H1 (cell line): ENCODE data around the gene C19orf38. TPM values are rescaled to one million over a fixed set of nuclear protein-coding genes. Genes with fewer than 3 reads are reported as not detected.
A peak's percentile ranks its signal among the peaks of the same experiment; 100 is the strongest.

Experiments
- CTCF ChIA-PET: fragments of 300-600 bp; sonication (Branson Sonifier 250); formaldehyde crosslinking; loops from one replicate; lab custom pipeline; 2021; ENCODE audit not compliant: partially characterized antibody; lab: Charles Lee
- POLR2A ChIA-PET: fragments of 300-600 bp; sonication (Branson Sonifier 250); formaldehyde crosslinking; loops from one replicate; lab custom pipeline; 2021; ENCODE audit warnings: inconsistent platforms; ENCODE audit not compliant: partially characterized antibody; lab: Charles Lee
- DNase-seq, 2 experiments: peaks; one replicate each; pipeline versions ENCODE4 v3.0.0 to v3.0.0-alpha.2; 2010 to 2022; ENCODE audit warnings: low spot score in 2 of 2, low read depth in 1 of 2, mixed read lengths in 1 of 2
- FAIRE-seq: peaks from 2 replicates; lab custom pipeline; 2011; peaks lifted over from hg19 to GRCh38; lab: Jason Lieb, UNC
- H2AFZ ChIP-seq: 2 replicates; pipeline ENCODE4 v1.8.1; 2012; ENCODE audit warnings: low read length, inconsistent platforms
- H2AK5ac ChIP-seq: 2 replicates; pipeline ENCODE4 v1.6.1; 2013; ENCODE audit warnings: low read depth, low read length
- H2BK120ac ChIP-seq: replicated peaks from 2 replicates; pipeline ENCODE3; 2013; ENCODE audit warnings: low read depth, low read length, inconsistent platforms
- H2BK12ac ChIP-seq: 2 replicates; pipeline ENCODE4 v1.6.1; 2013; ENCODE audit warnings: low read depth, low read length
- H2BK15ac ChIP-seq: 2 replicates; pipeline ENCODE4 v1.6.1; 2013; ENCODE audit warnings: low read length
- H2BK20ac ChIP-seq: 2 replicates; pipeline ENCODE4 v1.6.1; 2013; ENCODE audit warnings: low read length
- H2BK5ac ChIP-seq: 2 replicates; pipeline ENCODE4 v1.6.1; 2013; ENCODE audit warnings: low read depth, low read length
- H3K14ac ChIP-seq: 2 replicates; pipeline ENCODE4 v1.6.1; 2013; ENCODE audit warnings: inconsistent platforms; ENCODE audit not compliant: insufficient read length
- H3K18ac ChIP-seq: 2 replicates; pipeline ENCODE4 v1.6.1; 2013; ENCODE audit warnings: low read length; ENCODE audit errors: extremely low read depth
- H3K23ac ChIP-seq: 2 replicates; pipeline ENCODE4 v1.6.1; 2013; ENCODE audit warnings: inconsistent platforms; ENCODE audit not compliant: insufficient read length
- H3K23me2 ChIP-seq: 2 replicates; pipeline ENCODE4 v1.6.1; 2013; ENCODE audit warnings: low read depth, low read length
- H3K27ac ChIP-seq: 2 replicates; pipeline ENCODE4 v1.6.1; 2011; ENCODE audit warnings: low read depth, low read length, inconsistent platforms
- H3K27me3 ChIP-seq, 4 experiments: replicated peaks in 1 of 4; 1 replicate in 1 of 4; 2 replicates in 3 of 4; pipeline versions ENCODE4 v1.6.1 to v1.8.1; 2011 to 2013; ENCODE audit warnings: low read length in 3 of 4, mild to moderate bottlenecking in 3 of 4, inconsistent platforms in 2 of 4, mixed read lengths in 2 of 4, moderate library complexity in 1 of 4; ENCODE audit not compliant: control insufficient read depth in 3 of 4, insufficient read depth in 3 of 4; ENCODE audit errors: extremely low read depth in 1 of 4
- H3K36me3 ChIP-seq, 4 experiments: 2 replicates each; pipeline versions ENCODE4 v1.6.1 to v1.8.1; 2011 to 2013; ENCODE audit warnings: mild to moderate bottlenecking in 4 of 4, low read length in 3 of 4, moderate library complexity in 2 of 4, control low read depth in 1 of 4, inconsistent platforms in 1 of 4; ENCODE audit not compliant: insufficient read depth in 4 of 4, control insufficient read depth in 2 of 4
- H3K4ac ChIP-seq: replicated peaks from 2 replicates; pipeline ENCODE3; 2013; ENCODE audit warnings: low read length, low read depth, mixed read lengths, inconsistent platforms; ENCODE audit not compliant: insufficient read length
- H3K4me1 ChIP-seq, 4 experiments: replicated peaks in 1 of 4; 1 replicate in 1 of 4; 2 replicates in 3 of 4; pipeline versions ENCODE4 v1.6.1 to v1.8.1; 2011 to 2013; ENCODE audit warnings: low read length in 3 of 4, inconsistent platforms in 2 of 4, mixed read lengths in 1 of 4; ENCODE audit not compliant: insufficient read depth in 4 of 4, control insufficient read depth in 3 of 4
- H3K4me2 ChIP-seq, 2 experiments: 2 replicates each; pipeline versions ENCODE4 v1.6.1 to v1.8.1; 2011 to 2013; ENCODE audit warnings: low read depth in 2 of 2, low read length in 2 of 2, control low read depth in 1 of 2, inconsistent platforms in 1 of 2, mild to moderate bottlenecking in 1 of 2; ENCODE audit not compliant: insufficient read depth in 1 of 2
- H3K4me3 ChIP-seq, 4 experiments: fragments of 200-600, 300-600 bp in 1 of 4; sonication (generic), shearing (Covaris generic), sonication (Bioruptor Twin) in 1 of 4; 2 replicates each; pipeline versions ENCODE4 v1.5.1 to v1.8.1; 2011 to 2016; ENCODE audit warnings: low read length in 4 of 4, low read depth in 3 of 4, control low read depth in 2 of 4, inconsistent platforms in 2 of 4, mild to moderate bottlenecking in 2 of 4, mixed read lengths in 1 of 4, moderate library complexity in 1 of 4; ENCODE audit not compliant: insufficient read depth in 2 of 4; ENCODE audit errors: extremely low read depth in 1 of 4
- H3K56ac ChIP-seq: replicated peaks from 2 replicates; pipeline ENCODE3; 2013; ENCODE audit warnings: low read depth, mild to moderate bottlenecking, mixed read lengths, low read length, inconsistent platforms; ENCODE audit not compliant: insufficient read length
- H3K79me1 ChIP-seq: 2 replicates; pipeline ENCODE4 v1.6.1; 2013; ENCODE audit warnings: low read depth, low read length, control low read depth
- H3K79me2 ChIP-seq, 2 experiments: 2 replicates each; pipeline versions ENCODE4 v1.6.1 to v1.8.1; 2012 to 2013; ENCODE audit warnings: low read length in 2 of 2, mild to moderate bottlenecking in 2 of 2, inconsistent platforms in 1 of 2; ENCODE audit not compliant: insufficient read depth in 2 of 2, control insufficient read depth in 1 of 2
- H3K9ac ChIP-seq, 4 experiments: replicated peaks in 1 of 4; 1 replicate in 1 of 4; 2 replicates in 3 of 4; pipeline versions ENCODE4 v1.6.1 to v1.8.1; 2011 to 2013; ENCODE audit warnings: low read depth in 3 of 4, low read length in 3 of 4, control low read depth in 2 of 4, mild to moderate bottlenecking in 2 of 4, moderate library complexity in 2 of 4, inconsistent platforms in 1 of 4; ENCODE audit errors: extremely low read depth in 1 of 4
- H3K9me3 ChIP-seq, 2 experiments: 2 replicates each; pipeline versions ENCODE4 v1.6.1 to v1.8.1; 2012 to 2013; ENCODE audit warnings: mild to moderate bottlenecking in 2 of 2, moderate library complexity in 2 of 2, control low read depth in 1 of 2, inconsistent platforms in 1 of 2, low read depth in 1 of 2, low read length in 1 of 2, mixed read lengths in 1 of 2; ENCODE audit not compliant: insufficient read depth in 2 of 2
- H4K20me1 ChIP-seq, 2 experiments: replicated peaks in 1 of 2; 2 replicates each; pipeline versions ENCODE3 to v1.8.1; 2011 to 2013; ENCODE audit warnings: inconsistent platforms in 2 of 2, low read length in 2 of 2, mild to moderate bottlenecking in 1 of 2; ENCODE audit not compliant: insufficient read depth in 2 of 2, control insufficient read depth in 1 of 2
- H4K5ac ChIP-seq: 2 replicates; pipeline ENCODE4 v1.6.1; 2013; ENCODE audit warnings: low read length, low read depth, mixed read lengths, inconsistent platforms; ENCODE audit not compliant: insufficient read length
- H4K8ac ChIP-seq: 2 replicates; pipeline ENCODE4 v1.8.0; 2013; ENCODE audit warnings: mild to moderate bottlenecking, moderate library complexity, low read length, inconsistent platforms; ENCODE audit not compliant: insufficient read depth; ENCODE audit errors: extremely low read depth
- H4K91ac ChIP-seq: replicated peaks from 2 replicates; pipeline ENCODE3; 2013; ENCODE audit warnings: low read length, mixed read lengths, inconsistent platforms; ENCODE audit not compliant: insufficient read length
- CBX8 ChIP-seq: fragments of 300-800, 300-1000 bp; sonication (generic); IDR thresholded peaks from 2 replicates; pipeline ENCODE4 v1.7.1; 2016; ENCODE audit warnings: low read depth, low read length, borderline replicate concordance
- WGBS, 2 experiments: shearing (Covaris generic) in 1 of 2; methylation state at CpG; one replicate each; pipeline versions ENCODE4 v1.1.6 to v1.1.7; 2013 to 2015; ENCODE audit warnings: low lambda C conversion rate in 2 of 2, mixed read lengths in 2 of 2, inconsistent platforms in 1 of 2, low coverage in 1 of 2, missing lambda C conversion rate in 1 of 2; ENCODE audit not compliant: insufficient replicate concordance in 2 of 2, insufficient coverage in 1 of 2, insufficient read length in 1 of 2; ENCODE audit errors: extremely low coverage in 1 of 2, missing lambda C conversion rate in 1 of 2; 5-methylcytosine and 5-hydroxymethylcytosine counted together
- polyA plus RNA-seq, 7 experiments: library from polyadenylated mRNA; depleted of rRNA in 3 of 7; stranded (reverse) in 5 of 7; unstranded in 2 of 7; fragments of >200 nt in 5 of 7; fragments of 200-250 nt in 2 of 7; gene quantifications; 1 replicate in 5 of 7; 2 replicates in 1 of 7; 4 replicates in 1 of 7; pipeline versions ENCODE4 v1.2.1 to v1.2.3, GENCODE V29; 2011 to 2013; ENCODE audit warnings: missing spikeins in 2 of 7, mixed read lengths in 2 of 7
- total RNA-seq: library from RNA; stranded (reverse); fragmentation: NEBNext Ultra II Directional; extraction: Animal tissue kit (Norgen Biotek cat#: 25700); gene quantifications from 2 replicates; pipeline ENCODE4 v1.2.1, GENCODE V29; 2021
- TF ChIP-seq, protein P1 (sequence below), 3 experiments: IDR thresholded peaks; 1 replicate in 2 of 3; 2 replicates in 1 of 3; pipeline versions ENCODE4 v1.5.1 to v1.6.1; 2011; ENCODE audit warnings: low read length in 3 of 3, mild to moderate bottlenecking in 3 of 3, inconsistent platforms in 2 of 3, low read depth in 1 of 3, moderate library complexity in 1 of 3; ENCODE audit not compliant: insufficient read depth in 1 of 3; ENCODE audit errors: control extremely low read depth in 1 of 3

Gene C19orf38
- total and polyA plus RNA-seq, 2 of the 8 experiments (the other 6 are each of a cell fraction or from before 2014, with no cell fraction given) = 0.53 TPM; not detected in 1

- Histone ChIP-seq H3K79me2 (no peaks in the 10 kb centered on the region), H3K36me3 (no peaks in the 10 kb centered on the region), H2BK20ac (no peak overlapping the region), H3K4me1 (peaks cover 0 to 3% (median 0%) of the 10 kb centered on the region in 4 experiments; a peak in 2 of 7 replicates), H3K18ac (no peak overlapping the region), H3K79me1 (no peaks in the 10 kb centered on the region), H4K20me1 (no peaks in the 10 kb centered on the region), H3K4me3 (no peak overlapping the region), H2BK15ac (no peak overlapping the region), H3K4ac (no peak overlapping the region), H2AK5ac (no peak overlapping the region), H3K27ac (no peak overlapping the region), H3K9me3 (no peaks in the 10 kb centered on the region), H3K23ac (no peak overlapping the region), H4K5ac (no peak overlapping the region), H3K14ac (no peak overlapping the region), H2BK120ac (no peak overlapping the region), H3K23me2 (no peaks in the 10 kb centered on the region), H4K91ac (no peak overlapping the region), H2BK5ac (no peak overlapping the region), H3K27me3 (no peaks in the 10 kb centered on the region), H3K56ac (no peak overlapping the region), H4K8ac (no peak overlapping the region), H3K4me2 (no peak overlapping the region), H3K9ac (no peak overlapping the region), H2AFZ (no peak overlapping the region), H2BK12ac (no peak overlapping the region)
- ChIA-PET CTCF (interaction anchor here (0.7 to 21.2 kb wide), 6 partner anchors 12 to 285 kb away, joined by 3 to 249 read pairs (median 4); no protein-coding TSS in a partner anchor), POLR2A (interaction anchor here (0.6 to 0.7 kb wide), 2 partner anchors 39 to 340 kb away, joined by 3 read pairs; no protein-coding TSS in a partner anchor)
- no peak for FAIRE-seq
- WGBS, 2 experiments = 74% methylated on average over 7 of the region's 7 CpGs; no CpG with 5 or more reads in 1 of the 2 experiments
- TF ChIP-seq, protein P1, sequence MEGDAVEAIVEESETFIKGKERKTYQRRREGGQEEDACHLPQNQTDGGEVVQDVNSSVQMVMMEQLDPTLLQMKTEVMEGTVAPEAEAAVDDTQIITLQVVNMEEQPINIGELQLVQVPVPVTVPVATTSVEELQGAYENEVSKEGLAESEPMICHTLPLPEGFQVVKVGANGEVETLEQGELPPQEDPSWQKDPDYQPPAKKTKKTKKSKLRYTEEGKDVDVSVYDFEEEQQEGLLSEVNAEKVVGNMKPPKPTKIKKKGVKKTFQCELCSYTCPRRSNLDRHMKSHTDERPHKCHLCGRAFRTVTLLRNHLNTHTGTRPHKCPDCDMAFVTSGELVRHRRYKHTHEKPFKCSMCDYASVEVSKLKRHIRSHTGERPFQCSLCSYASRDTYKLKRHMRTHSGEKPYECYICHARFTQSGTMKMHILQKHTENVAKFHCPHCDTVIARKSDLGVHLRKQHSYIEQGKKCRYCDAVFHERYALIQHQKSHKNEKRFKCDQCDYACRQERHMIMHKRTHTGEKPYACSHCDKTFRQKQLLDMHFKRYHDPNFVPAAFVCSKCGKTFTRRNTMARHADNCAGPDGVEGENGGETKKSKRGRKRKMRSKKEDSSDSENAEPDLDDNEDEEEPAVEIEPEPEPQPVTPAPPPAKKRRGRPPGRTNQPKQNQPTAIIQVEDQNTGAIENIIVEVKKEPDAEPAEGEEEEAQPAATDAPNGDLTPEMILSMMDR (IDR thresholded peaks at IDR 0.05; ENCODE audit: control extremely low read depth in 1 of 3, insufficient read depth in 1 of 3, low read depth in 1 of 3, low read length in 3 of 3) = peak in 2 of 3 experiments; percentile 13 to 17; a peak in 2 of 4 replicates
- no peak for TF ChIP-seq CBX8
- DNase-seq = no peak
Observed at GRCh38 chr19:10842788-10843187, 5.4 kb upstream of the C19orf38 start.
